GM18868 (cell line): ENCODE measurements around the gene PHF21B.

Experiments
- ATAC-seq: cut with Tn5 transposase; IDR thresholded peaks from one replicate; pipeline ENCODE4 v1.9.1; 2021; ENCODE audit warnings: mild to moderate bottlenecking, moderate library complexity; ENCODE audit not compliant: unreplicated experiment

Gene PHF21B

GRCh38 chr22:44991218-44991617 is 18.6 kb downstream of the PHF21B start:
- ATAC-seq: no peak

DNA sequence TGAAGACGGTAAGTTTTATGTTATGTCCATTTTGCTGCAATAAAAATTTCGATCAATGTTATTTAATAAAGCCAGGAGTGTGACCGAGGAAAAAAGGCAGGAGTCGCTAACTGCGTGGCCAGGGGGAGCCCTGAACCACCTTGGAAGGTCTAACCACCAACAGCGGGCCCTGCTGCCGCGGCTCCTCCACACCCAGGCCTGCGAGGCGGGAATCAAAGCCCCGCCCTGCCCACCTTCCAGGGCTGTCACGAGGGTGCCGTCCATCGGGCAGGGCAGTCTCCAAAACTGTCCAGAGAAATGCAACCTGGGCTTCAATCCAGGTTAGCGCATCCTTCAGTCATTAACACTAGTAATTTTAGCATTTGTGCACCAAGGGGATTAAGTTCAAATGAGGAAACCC is 19.0 kb downstream of the PHF21B start:
- no peak for ATAC-seq

DNA sequence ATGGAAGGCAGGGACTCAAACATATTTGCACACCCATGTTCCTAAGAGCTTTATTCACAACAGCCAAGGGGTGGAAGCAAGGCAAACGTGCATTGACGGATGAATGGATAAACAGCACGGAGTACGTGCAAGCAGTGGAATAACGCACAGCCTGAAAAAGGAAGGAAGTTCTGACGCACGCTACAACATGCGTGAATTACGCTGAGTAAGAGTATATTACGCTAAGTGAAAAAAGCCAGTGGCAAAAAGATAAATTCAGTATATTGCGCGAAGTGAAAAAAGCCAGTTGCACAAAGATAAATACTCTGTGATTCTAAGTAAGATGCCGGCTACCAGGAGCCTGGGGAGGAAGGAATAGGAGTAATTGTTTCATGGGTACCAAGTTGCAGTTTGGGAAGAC is 19.5 kb downstream of the PHF21B start:
- no peak for ATAC-seq

GRCh38 chr22:44988671-44989070 is 21.1 kb downstream of the PHF21B start:
- ATAC-seq: no peak

DNA sequence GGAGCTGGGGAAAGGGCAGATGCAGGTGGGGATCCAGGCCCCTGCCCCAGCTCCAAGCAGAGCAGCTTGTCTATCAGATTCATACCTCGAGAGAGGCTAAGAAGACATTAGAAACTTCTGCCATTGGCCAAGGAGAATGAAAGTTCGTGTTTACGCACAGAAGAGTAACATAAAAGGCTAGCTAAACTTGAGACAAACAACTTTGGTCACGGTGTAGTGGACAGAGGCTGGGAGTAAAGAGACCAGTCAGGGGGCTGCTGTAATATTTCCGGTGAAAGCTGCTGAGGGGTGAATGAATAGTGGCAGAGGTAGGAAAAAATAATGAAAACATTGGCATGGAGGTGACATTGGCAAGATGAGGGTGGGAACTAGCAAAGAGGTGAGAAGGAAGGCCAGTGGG is 22.9 kb downstream of the PHF21B start:
- no peak for ATAC-seq

DNA sequence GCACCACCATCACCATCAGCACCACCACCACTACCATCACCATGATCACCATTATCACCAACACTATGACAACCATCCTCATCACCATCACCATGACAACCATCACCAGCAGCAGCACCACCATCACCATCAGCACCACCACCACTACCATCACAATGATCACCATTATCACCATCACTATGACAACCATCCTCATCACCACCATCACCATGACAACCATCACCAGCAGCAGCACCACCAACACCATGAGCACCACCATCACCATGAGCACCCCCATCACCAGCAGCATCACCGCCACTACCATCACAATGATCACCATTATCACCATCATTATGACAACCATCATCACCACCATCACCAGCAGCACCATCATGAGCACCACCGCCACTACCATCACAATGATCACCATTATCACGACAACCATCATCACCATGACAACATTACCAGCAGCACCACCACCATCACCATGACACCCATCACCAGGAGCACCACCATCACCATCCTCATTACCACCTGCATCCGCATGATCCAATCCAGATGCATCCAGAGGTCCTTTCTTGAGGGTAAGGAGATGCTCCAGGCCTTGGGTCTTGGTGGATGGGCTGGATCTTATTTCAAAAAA is 23.8 kb downstream of the PHF21B start:
- ATAC-seq: no peak

DNA sequence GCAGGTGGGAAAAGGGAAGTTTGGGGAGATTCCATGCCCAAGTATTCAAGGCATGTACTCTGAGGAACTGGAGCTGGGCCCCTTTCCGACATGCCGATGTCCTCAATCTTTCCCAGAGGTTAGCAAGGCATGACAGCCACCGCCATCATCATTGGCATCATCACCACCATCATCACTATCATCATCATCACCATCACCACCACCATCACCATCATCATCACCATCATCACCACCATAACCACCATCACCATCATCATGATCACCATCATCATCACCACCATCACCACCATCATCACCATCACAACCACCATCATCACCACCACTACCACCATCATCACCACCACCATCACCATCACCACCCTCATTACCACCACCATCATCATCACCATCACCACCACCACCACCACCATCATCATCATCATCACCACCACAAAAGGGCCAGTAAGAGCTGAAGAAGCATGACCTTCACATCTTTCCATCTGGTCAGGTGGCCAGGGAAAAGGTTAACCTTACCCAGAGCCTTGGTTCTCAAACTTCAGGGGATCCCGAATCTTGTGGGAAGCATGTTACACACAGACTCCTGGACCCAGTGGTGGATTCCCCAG is 25.8 kb downstream of the PHF21B start:
- no peak for ATAC-seq

GRCh38 chr22:44982445-44982844 is 27.4 kb downstream of the PHF21B start:
- ATAC-seq: no peak

GRCh38 chr22:44981857-44982256 is 27.9 kb downstream of the PHF21B start:
- no peak for ATAC-seq

GRCh38 chr22:44979154-44979553 is 30.7 kb downstream of the PHF21B start:
- no peak for ATAC-seq

DNA sequence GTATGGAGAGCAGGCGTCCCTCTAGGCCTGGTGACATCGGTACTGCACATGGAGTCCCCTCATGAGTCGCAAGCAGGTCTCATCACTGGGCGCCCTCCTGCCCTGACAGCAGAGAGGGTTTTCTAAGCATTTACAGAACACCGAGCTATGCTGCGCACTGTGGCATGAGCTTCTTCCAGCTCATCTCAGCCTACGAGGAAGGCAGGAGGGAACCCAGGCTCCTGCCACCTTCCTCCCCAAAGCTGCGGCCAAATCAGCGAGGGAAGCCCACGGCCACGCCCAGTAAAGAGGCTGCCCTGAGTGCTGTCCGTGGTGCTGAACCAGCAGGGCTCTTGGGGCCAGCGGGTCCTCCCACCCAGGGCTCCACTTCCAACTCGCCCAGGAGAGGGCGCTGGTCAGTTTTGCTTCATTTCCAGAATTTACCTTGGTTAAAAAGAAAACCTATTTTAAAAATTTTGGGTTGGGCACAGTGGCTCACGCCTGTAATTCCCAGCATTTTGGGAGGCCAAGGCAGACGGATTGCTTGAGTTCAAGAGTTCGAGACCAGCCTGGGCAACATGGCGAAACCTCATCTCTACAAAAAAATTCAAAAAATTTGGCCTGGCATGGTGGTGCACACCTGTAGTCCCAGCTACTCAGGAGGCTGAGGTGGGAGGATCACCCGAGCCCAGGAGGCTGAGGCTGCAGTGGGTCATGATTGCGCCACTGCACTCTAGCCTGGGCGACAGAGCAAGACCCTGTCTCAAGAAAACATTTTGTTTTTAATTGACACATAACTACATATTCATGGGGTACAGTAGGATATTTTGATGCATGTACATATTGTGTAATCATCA is 34.2 kb downstream of the PHF21B start:
- ATAC-seq: no peak

- no peak for ATAC-seq
Observed at GRCh38 chr22:44974454-44974853, 35.4 kb downstream of the PHF21B start.

- no peak for ATAC-seq
Observed at GRCh38 chr22:44973829-44974228, 36.0 kb downstream of the PHF21B start.

DNA sequence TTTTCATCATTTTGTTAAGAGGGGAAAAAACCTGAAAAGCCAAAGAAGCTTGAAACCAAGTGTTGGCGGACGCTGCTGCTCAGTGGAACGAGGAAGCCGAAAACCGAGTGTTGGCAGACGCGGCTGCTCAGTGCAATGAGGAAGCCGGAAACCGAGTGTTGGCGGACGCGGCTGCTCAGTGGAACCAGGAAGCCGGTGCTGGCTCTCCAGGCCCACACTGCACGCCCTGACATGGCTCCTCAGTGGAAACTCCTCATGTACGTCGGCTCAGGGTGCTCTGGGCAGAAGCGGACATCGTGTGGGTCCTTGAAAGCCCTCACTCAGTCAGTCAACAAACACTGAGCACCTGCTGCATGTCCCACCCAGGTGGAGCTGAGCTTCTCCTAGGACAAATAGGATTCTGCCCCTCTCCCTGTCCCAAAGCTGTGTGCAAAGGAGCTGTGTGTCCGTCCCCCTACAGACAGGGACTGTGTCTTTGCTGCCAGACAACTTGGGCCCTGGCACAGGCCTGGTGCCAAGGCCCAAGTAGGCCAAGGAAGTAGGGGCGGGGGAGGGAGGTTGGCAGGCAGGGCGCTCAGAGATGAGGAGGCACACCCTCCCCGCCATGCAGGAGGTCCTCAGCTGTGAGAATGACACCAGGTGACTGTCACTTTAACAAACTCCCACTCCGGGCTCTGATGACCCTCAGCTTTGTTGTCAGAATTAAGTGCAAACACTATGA is 37.3 kb downstream of the PHF21B start:
- ATAC-seq: no peak

DNA sequence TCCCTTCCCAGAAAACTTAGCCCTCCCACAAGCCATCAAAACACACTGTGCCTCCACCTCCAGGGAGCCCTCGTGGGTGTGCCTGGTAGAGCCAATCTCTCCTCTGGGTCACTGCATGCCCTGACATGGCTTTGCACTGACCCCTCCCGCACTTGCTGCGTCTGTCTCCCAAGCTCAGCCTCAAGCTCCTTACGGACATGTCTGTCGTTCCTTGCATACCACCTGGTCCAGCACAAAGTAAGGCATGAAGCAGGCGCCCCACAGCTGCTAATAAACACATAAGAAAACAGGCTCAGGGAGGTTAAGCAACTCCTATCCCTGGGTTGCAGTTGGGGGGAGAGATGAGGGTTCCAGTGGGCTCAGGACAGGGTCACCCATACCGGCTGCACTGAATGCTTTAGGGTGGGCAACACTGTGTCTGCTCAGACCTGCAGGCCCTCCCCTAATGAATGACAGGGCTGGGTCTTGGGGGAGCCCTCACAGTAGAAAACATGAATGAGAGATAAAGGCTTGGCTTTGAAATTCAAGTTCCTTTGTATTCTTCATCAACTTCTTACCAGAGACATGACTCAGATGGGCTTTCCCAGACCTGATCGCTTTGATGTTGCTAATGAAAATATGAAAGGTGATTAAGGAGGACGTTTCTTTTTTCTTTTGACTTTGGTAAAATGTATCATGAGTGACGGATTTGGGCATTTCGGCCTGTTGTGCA is 38.0 kb downstream of the PHF21B start:
- ATAC-seq: no peak

- ATAC-seq: no peak
Observed at GRCh38 chr22:44970291-44970690, 39.5 kb downstream of the PHF21B start.

- no peak for ATAC-seq
Observed at GRCh38 chr22:44969817-44970216, 40.0 kb downstream of the PHF21B start.

- ATAC-seq: no peak
Observed at GRCh38 chr22:44968736-44969135, 41.1 kb downstream of the PHF21B start.

DNA sequence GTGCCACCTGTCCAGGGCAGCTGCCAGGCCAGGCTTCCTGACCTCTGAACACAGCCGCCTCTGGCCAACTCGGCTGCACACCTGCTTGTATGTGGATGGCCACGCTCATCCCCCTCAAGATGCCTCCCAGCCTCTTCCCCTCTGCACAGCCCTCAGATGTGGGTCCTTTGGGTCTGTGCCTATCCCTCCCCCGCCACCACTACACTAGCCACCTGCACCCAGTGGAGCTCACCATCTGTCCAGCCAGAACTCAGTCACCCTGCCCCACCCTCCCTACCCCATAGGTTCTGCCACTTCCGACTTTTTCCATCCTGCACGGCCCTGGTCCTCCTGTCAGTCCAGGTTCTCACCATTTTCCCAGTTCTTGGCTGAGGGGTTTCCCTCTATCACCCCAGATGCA is 44.6 kb downstream of the PHF21B start:
- ATAC-seq: no peak

DNA sequence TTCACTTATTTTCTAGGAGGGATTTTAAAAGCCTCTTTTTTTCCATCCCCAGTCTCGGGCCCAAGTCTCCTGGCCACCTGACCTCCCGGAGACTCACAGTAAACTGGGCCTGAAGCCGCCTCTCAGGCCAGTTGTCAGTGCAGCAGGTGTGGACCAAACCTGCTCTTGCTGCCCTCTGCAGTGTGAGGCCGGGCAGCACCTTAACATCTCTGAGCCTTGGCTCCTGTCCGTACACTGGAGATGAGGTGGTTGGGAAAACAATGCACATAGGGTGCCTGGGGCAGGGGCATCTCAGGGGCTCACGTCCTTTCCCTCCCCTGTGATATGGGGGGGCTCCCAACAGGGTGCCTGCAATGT is 45.1 kb downstream of the PHF21B start:
- ATAC-seq: no peak
